ENCODE measurements around the gene IL2RA. TPM values are rescaled to one million over a fixed set of nuclear protein-coding genes. Genes with fewer than 3 reads are reported as not detected.

IL2RA gene
- total and polyA plus RNA-seq, 9 of the 15 experiments (the other 6 are each of a cell fraction or from before 2014, with no cell fraction given): 0.95 TPM; not detected in 8

- TF ChIP-seq E2F4 (CRISPR knock-in tag; IDR thresholded peaks at IDR 0.05; ENCODE audit: low read depth): no peak
Observed at GRCh38 chr10:5968681-5969453, 93.3 kb downstream of the IL2RA start (continued).

DNA sequence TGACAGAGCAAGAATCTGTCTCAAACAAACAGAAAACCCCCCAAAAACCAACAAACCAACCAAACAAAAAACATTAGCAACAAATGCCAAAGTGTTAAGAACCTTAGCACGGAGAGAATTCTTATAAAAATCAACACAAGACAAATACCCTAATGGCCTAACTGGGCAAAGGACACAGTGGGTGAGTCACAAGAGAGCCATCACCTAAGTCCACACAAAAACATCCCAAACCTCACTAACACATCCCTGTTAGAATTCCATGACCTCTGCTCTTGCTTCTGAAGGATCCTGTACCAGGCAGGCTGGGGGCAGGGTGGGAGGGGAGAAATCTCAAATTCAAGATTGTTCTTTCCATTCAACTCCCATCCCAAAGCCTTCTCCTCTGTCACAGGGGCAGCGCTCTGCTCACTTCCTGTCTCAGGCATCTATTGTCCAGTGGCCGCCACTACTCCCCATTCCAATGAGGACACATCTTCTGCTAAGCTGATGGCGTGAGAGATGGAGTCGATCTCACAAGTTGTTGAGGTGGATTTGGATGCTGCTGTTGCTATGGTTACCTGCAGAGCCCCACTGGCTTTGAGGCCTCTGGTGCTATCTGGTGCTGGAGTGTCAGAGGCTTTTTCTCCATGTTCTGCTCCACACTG lies 94.0 kb downstream of the IL2RA start:
- Histone ChIP-seq H3K79me2 (ENCODE audit: control insufficient read depth, insufficient read depth, low read length) (peaks cover 36% of the 10 kb centered on the region), H3K9me3 (replicated peaks; ENCODE audit: control insufficient read depth, insufficient read depth, low read depth, low read length) (no peaks in the 10 kb centered on the region), H3K4me1 (replicated peaks in 1 of 2; ENCODE audit: control insufficient read depth in 2 of 2, insufficient read depth in 2 of 2, low read length in 2 of 2) (peaks cover 16 to 27% of the 10 kb centered on the region in 2 experiments), H2AFZ (ENCODE audit: low read depth, low read length) (no peak overlapping the region), H3K36me3 (ENCODE audit: control insufficient read depth, insufficient read depth, low read length) (peaks cover 5% of the 10 kb centered on the region; the same call in 2 of the 3 replicates), H3K9ac (ENCODE audit: insufficient read depth in 1 of 2, low read depth in 2 of 2, low read length in 2 of 2) (no peak overlapping the region), H4K20me1 (replicated peaks; ENCODE audit: control insufficient read depth, insufficient read depth, low read length) (no peaks in the 10 kb centered on the region; the same call in 1 of the 2 replicates), H3K9me1 (ENCODE audit: control insufficient read depth, insufficient read depth, low read length) (no peaks in the 10 kb centered on the region), H3K27me3 (ENCODE audit: control insufficient read depth in 2 of 2, insufficient read depth in 2 of 2, low read length in 2 of 2) (no peaks in the 10 kb centered on the region), H3K4me3 (no peak overlapping the region), H3K27ac (ENCODE audit: extremely low read depth, low read depth, low read length) (no peak overlapping the region), H3K4me2 (ENCODE audit: insufficient read depth, low read length) (no peak overlapping the region)
- FAIRE-seq (no peak), DNase-seq (ENCODE audit: extremely low read depth in 1 of 4, low spot score in 3 of 4) (no peak), ATAC-seq (no peak; the same call in 2 of the 3 replicates)
- 72% methylated on average over 5 of the region's 5 CpGs for WGBS (ENCODE audit: insufficient coverage, low coverage, missing lambda C conversion rate)
- no TSS peak for BruUV-seq (replicated peaks)
- ChIA-PET CTCF (ENCODE audit: low intra/inter-chr PET ratio) (no interaction called here), POLR2A (interaction anchor here (1.2 kb wide), 2 partner anchors 8 to 24 kb away, joined by 3 read pairs; no protein-coding TSS in a partner anchor)
- intact Hi-C loops (cut with micrococcal nuclease) (no loop called here), in situ Hi-C loops (cut with MboI) (no loop called here)
- no peak for TF ChIP-seq RAD21 (CRISPR knock-in tag; conservative IDR thresholded peaks at IDR 0.05 in 1 of 2, IDR thresholded peaks at IDR 0.05 in 1 of 2)
- peak; percentile 93 for TF ChIP-seq RFX1 (IDR thresholded peaks at IDR 0.05)
- TF ChIP-seq, protein P1, sequence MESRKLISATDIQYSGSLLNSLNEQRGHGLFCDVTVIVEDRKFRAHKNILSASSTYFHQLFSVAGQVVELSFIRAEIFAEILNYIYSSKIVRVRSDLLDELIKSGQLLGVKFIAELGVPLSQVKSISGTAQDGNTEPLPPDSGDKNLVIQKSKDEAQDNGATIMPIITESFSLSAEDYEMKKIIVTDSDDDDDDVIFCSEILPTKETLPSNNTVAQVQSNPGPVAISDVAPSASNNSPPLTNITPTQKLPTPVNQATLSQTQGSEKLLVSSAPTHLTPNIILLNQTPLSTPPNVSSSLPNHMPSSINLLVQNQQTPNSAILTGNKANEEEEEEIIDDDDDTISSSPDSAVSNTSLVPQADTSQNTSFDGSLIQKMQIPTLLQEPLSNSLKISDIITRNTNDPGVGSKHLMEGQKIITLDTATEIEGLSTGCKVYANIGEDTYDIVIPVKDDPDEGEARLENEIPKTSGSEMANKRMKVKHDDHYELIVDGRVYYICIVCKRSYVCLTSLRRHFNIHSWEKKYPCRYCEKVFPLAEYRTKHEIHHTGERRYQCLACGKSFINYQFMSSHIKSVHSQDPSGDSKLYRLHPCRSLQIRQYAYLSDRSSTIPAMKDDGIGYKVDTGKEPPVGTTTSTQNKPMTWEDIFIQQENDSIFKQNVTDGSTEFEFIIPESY (CRISPR knock-in tag; IDR thresholded peaks at IDR 0.05): peak; percentile 92
- 0 out of 4 replicates have a peak, but pooled peaks of 1 of the 2 experiments have one; percentile 6 for TF ChIP-seq RCOR1 (IDR thresholded peaks at IDR 0.05; ENCODE audit: borderline replicate concordance in 1 of 2, low read depth in 2 of 2, low read length in 2 of 2)
- TF ChIP-seq HNRNPL (IDR thresholded peaks at IDR 0.05; ENCODE audit: low read depth, low read length): no peak
- no peak for TF ChIP-seq ZNF384 (IDR thresholded peaks at IDR 0.05; ENCODE audit: low read depth, low read length)
- TF ChIP-seq RBFOX2 (IDR thresholded peaks at IDR 0.05; ENCODE audit: low read depth, low read length): no peak
- peak in 1 of 2 experiments; percentile 43; a peak in 1 of 4 replicates for TF ChIP-seq CSDE1 (IDR thresholded peaks at IDR 0.05)
- TF ChIP-seq ZBTB49 (CRISPR knock-in tag; IDR thresholded peaks at IDR 0.05; ENCODE audit: borderline replicate concordance): no peak
- TF ChIP-seq PREB (CRISPR knock-in tag; IDR thresholded peaks at IDR 0.05): no peak
